Raji (cell line): ENCODE data around the gene KIAA1755.

Experiments used
- POLR2A ChIP-seq: IDR thresholded peaks from 2 replicates; pipeline ENCODE4 v1.6.1; 2011; ENCODE audit warnings: low read depth, low read length, control low read depth; ENCODE audit not compliant: insufficient read depth

KIAA1755 gene

DNA sequence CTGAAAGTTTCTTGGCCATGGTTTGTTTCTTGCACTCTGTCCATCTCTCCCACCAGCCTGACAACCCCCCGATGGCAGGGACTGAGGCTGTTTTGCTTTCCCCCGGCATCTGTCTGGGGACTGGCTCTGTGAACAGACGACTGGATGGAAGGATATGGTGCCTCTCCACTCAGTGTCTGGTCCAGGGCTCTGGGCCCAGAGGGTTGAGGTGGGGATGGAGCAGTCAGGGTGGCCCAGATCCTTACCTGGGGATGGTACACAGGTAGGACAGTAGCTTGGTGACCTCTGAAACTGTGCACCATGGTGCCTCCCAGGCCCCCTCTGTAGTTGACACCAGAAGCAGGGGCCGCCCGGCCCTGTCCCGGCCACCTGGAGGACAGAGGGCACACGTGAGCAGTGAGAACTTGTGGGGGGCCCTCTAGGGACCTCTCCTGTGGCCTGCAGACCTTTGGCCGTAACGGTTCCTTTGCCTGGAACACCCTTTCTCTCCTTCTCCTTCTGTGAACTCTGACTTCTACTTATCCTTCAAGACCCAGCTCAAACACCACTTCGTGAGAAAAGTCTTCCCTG, 29.5 kb downstream of the KIAA1755 start:
- no peak for TF ChIP-seq POLR2A

GRCh38 chr20:38230253-38230551, 30.3 kb downstream of the KIAA1755 start:
- TF ChIP-seq POLR2A = no peak

DNA sequence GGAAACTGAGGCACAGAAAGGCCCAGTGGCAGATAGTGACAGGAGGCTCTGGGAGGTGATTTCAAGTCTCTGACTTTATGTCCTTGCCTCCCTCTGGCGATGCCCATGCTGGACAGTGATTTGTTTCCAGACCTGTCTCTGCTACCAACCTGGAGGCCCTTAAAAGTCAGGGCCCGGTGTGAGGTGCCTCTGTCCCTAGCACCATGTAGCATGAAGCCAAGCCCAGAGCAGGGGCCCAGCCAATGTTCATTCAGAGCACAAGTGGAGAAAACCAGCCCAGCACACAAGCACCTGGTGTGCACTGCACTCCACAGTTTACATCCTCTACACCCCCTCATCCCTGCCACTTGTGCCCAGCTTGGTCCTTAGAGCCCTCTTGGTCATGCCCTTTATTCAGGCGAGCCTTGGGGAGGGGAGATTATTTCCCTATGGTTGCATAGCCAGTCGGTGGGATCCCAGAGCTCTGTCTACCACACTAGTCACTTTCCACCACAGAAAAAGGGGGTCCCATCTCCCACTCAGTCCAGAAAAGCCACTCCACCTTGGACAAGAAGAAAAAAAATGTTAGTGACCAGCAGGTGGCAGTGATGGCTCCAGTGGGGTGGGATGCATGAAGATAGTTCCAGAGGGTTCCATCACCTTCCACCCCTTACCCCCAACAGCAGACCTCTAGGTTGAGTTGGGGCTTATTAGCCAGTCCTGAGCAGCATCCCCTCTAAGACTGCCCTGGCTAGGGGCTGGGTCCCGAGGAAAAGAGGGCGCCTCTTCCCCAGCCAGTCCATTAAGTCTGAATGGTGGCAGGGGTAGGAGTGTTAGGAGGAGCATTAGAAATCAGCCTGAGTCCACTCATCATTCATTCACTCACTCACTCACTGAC, 30.9 kb downstream of the KIAA1755 start:
- TF ChIP-seq POLR2A = no peak

DNA sequence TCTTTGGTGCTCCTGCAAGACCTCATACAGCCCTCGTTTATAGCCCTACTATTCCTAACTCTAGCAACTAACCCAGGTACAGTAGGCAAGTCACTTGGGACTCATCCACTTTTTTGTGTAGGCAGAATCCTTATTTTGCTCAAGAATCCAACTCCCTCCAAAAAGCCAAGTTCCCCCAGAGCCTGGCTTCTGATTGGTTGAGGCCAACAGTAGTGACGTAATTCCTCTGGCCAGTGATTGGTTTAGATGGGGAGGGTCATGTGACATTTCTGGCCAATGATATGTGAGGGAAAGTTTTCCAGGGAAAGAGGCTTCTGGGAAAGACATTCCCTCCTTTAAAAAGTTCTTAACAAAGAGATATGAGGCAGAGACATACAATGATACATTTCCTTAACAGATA, 32.1 kb downstream of the KIAA1755 start:
- no peak for TF ChIP-seq POLR2A

- no peak for TF ChIP-seq POLR2A
These were observed 32.8 kb downstream of the KIAA1755 start for GRCh38 chr20:38227420-38228360.

DNA sequence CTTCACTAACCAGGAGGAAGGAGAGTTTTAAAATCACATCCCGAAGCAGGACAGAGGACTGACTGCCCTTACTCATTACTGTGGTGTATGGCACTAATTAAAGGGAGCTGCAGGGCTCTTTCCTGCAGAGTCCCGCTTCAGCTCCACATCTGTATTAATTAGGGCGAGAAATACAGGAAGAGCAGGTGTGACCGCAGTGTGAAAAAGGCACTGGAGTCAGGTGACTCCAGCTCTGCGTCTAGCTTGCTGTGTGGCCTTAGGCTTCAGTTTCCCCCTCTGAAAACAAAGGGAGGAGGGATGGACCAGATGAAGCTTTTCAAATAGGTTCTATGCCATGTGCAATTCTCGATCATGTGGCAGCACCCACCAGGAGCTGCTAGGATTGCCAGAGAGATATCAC, 34.0 kb downstream of the KIAA1755 start:
- TF ChIP-seq POLR2A = no peak

DNA sequence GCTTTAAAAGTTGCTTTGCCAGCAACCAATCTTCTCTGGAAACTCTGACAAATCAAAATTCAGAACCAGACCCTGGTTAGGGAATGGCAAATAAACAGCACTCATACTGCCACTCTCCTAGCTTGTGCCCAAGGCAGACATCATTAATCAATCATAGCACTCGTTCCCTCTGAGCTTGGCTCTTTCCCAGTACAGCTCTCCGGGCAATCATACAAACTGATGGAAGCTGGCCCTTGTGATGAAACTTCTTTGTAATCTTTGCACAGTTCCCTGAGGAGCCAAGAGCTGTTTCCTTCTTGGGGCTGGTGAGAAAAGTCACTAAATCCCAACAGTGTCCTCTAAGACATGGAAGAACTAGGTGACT, 34.7 kb downstream of the KIAA1755 start:
- TF ChIP-seq POLR2A = no peak

- no peak for TF ChIP-seq POLR2A
These were observed 35.2 kb downstream of the KIAA1755 start for GRCh38 chr20:38225240-38225899.

- TF ChIP-seq POLR2A = no peak
These were observed 36.0 kb downstream of the KIAA1755 start for GRCh38 chr20:38224531-38224930.

DNA sequence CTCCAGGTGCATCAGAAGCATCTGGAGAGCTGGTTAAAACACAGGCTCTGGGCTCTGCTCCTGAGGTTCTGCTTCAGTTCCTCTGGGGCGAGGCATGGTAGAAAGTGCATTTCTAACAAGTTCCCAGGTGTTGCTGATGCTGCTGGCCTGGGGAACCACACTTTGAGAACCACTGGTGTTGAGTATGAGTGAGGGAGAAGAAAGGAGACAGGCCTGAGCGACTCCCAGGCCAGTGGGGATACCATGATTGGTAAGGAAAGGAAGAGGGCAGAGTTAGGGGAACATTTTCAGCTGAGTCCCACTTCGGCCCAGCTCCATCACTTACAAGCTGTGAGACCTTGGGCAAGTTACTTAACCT, 36.8 kb downstream of the KIAA1755 start:
- no peak for TF ChIP-seq POLR2A

DNA sequence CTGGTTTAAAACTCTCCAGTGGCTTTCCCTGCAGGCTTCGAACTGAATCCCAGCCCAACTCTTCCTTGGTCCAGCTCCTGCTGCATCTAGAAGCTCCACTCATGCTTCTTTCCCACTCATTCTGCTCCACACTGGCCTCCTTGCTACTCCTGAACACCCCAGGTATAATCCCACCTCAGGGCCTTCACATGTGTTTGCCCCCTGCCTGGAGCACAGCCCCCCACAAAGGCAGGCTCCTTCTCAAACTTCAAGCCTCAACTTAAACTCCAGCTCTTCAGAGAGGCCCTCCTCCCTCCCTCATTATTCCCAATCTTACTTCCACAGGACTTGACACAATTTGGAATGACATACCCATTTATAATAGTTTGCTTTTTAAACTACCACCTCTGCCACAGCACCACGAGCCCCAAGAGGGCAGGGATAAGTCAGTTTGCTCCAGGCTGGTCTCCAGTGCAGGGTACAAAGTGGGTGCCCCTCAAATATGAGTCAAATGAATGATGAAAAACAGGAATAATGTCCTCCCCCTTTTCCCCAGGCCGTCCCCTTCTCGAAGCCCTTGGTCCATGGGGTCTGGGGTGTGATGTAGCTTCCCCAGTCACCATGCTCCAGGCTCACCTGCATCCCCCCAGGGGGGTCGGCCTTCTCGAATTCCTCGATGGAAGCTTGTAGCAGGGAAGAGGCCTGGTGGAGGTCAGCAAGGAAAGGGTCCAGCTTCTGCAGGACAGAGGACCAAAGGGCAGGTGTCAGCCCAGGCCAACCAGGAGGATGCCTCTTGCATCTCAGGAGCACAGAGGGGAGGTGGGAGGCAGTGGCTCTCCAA, 37.4 kb downstream of the KIAA1755 start:
- no peak for TF ChIP-seq POLR2A

DNA sequence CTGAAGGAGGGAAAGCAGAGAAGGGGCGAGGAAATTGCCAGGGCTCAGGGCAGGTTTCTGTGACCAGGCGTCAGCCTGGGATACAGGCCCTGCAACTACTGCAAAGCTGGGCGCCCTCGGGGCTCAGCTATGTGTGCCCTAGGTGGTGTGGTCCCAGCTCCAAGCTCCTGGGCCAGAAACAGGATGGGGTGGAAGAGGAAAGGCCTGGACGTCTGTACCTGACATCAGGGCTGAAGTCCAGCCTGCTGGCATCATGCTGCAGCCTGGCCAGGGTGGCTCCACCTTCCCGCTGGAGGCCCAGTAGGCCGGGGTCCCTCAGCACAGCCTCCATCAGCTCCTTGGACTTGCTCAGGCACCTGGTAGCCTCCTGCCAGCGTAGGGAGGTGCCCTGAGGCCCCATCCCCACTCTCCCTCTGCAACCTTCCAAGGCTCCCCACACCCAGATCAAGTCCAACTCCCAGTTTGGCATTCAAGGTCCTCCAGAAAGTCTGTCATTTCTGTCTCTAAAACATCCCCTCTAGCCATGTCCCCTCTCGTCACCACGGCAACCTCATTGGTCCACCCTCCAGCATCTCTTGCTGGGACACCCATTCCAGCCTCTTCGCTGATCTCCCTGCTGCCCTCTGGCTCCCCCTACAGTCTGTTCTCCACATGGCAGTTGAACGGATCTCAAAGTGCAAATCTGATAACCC, 38.2 kb downstream of the KIAA1755 start:
- TF ChIP-seq POLR2A = no peak

DNA sequence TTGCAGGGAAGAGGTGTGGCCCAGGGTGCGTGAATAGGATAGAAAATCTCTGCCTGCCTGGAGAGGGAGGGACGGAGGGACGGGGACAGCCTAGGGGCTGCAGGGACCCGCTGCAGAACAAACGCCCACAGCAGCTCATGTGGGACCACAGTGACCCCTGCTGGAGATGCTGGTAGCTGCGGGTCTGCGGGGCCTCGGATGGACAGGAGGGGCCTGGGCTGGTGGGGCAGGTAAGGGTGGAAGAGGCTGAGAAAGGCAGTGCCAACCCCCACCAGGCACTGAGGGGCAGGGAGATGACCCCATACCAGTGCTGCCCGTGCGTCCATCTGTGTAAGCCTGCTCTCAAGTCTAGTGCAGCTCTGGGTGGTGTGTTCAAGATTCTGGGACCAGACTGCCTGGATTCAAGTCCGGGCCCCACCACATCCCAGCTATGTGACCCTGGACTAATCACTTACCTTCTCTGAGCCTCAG, 39.4 kb downstream of the KIAA1755 start:
- no peak for TF ChIP-seq POLR2A
